ENCODE data around the gene GAPDHS. TPM values are rescaled to one million over a fixed set of nuclear protein-coding genes. Genes with fewer than 3 reads are reported as not detected.
A peak's percentile ranks its signal among the peaks of the same experiment; 100 is the strongest.

GAPDHS gene
- total and polyA plus RNA-seq, 2 of the 4 experiments (the other 2 are of a cell fraction) = not detected

DNA sequence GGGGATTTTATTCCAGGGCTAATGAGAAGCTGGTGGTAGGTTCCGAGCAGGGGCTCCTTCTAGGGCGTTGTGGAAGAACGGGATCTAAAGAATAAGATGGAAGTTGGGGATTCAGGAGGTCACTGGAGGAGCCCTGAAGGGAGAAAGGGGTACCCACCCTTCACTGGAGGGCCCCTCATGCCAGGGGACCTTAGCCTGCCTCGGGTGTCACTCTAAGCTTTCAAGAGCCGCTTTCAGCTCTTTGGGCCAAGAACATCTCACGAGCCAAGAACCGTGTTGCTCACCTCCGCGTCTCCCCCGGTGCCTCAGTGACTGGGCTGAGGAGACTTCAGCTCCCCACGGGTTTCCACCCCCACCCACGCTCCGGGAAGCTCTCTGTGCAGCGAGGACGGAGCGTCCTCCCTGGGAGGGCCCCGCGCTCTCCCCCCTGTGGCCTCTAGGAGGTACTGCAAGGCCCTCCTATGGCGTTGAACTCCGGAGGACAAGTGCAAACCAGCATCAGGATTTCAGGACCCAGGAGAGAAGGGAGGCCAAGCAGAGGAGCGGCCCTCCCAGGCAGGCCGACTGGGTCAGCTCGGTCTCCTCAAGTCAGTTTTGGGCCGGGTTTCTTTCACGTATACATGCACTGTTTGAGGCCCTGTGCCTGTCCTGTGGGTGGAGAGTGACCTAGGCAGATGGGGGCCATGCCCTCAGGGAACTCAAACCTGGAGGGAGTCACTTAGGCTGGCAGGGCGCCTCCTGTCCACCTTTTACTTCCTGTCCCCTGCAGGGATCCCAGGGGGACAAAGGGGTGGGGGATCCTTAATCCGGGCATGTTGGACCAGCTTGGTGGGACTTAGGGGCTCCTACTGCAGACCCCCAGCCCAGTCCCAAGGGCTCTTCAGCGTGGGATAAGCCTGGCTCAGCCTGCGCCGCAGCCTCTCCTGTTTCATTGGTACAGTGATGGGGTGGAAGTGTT is 37.9 kb upstream of the GAPDHS start:
- WGBS, 2 experiments (ENCODE audit: extremely low coverage in 2 of 2, insufficient read length in 1 of 2) = 15% methylated on average over 6 of the region's 30 CpGs; no CpG with 5 or more reads in 1 of the 2 experiments
- dilution Hi-C loops (cut with HindIII; ENCODE audit: low sequenced_read_pairs, unreplicated experiment) = no loop called here
- Histone ChIP-seq H2BK20ac (ENCODE audit: low read depth, low read length) (no peak overlapping the region), H4K8ac (ENCODE audit: low read depth in 2 of 2, low read length in 2 of 2) (no peak overlapping the region), H2BK15ac (ENCODE audit: low read depth, low read length) (no peak overlapping the region), H4K5ac (ENCODE audit: low read depth, low read length) (no peak overlapping the region), H3K14ac (replicated peaks; ENCODE audit: low read depth, low read length) (no peak overlapping the region), H3K9me3 (ENCODE audit: control insufficient read depth, insufficient read depth, low read length) (no peaks in the 10 kb centered on the region), H3K9ac (ENCODE audit: low read depth, low read length) (no peak overlapping the region), H3K27me3 (ENCODE audit: control insufficient read depth, insufficient read depth, low read length) (peaks cover 36% of the 10 kb centered on the region), H3K79me1 (ENCODE audit: low read depth in 1 of 2, low read length in 2 of 2) (no peaks in the 10 kb centered on the region), H3K4me1 (ENCODE audit: control insufficient read depth, insufficient read depth, low read length) (no peaks in the 10 kb centered on the region), H2AK5ac (ENCODE audit: low read depth, low read length) (no peak overlapping the region), H2BK5ac (ENCODE audit: low read depth, low read length, poor library complexity, severe bottlenecking) (no peak overlapping the region), H2BK120ac (ENCODE audit: low read depth, low read length) (no peak overlapping the region), H2AK9ac (replicated peaks; ENCODE audit: low read depth, low read length, poor library complexity) (no peak overlapping the region), H3K56ac (ENCODE audit: extremely low read depth, insufficient read depth, low read length) (no peak overlapping the region), H3K27ac (ENCODE audit: insufficient read depth, low read length) (no peak overlapping the region), H4K91ac (ENCODE audit: insufficient read depth, low read depth, low read length) (no peak overlapping the region), H3K9me1 (ENCODE audit: insufficient read depth, low read length) (no peaks in the 10 kb centered on the region), H3K18ac (ENCODE audit: low read depth, low read length) (no peak overlapping the region), H4K20me1 (ENCODE audit: insufficient read depth, low read length) (no peaks in the 10 kb centered on the region), H3K4ac (ENCODE audit: low read depth, low read length) (no peak overlapping the region), H3K4me3 (ENCODE audit: insufficient read depth, low read depth, low read length) (no peak overlapping the region), H3K36me3 (ENCODE audit: control insufficient read depth, insufficient read depth, low read length) (no peaks in the 10 kb centered on the region), H2AFZ (replicated peaks; ENCODE audit: low read length, poor library complexity) (peak overlapping the region; percentile 71), H3K4me2 (ENCODE audit: low read depth, low read length) (peak overlapping the region; percentile 33; the same call in 1 of the 2 replicates), H3K23ac (ENCODE audit: low read depth, low read length) (no peak overlapping the region)
- ATAC-seq (ENCODE audit: low read depth) (peak; percentile 100), DNase-seq (peak; percentile 55)
- no TSS peak for BruUV-seq (replicated peaks)
- peak; percentile 70 for TF ChIP-seq RAD21 (IDR thresholded peaks at IDR 0.05; ENCODE audit: low read length)
- TF ChIP-seq, protein P1, sequence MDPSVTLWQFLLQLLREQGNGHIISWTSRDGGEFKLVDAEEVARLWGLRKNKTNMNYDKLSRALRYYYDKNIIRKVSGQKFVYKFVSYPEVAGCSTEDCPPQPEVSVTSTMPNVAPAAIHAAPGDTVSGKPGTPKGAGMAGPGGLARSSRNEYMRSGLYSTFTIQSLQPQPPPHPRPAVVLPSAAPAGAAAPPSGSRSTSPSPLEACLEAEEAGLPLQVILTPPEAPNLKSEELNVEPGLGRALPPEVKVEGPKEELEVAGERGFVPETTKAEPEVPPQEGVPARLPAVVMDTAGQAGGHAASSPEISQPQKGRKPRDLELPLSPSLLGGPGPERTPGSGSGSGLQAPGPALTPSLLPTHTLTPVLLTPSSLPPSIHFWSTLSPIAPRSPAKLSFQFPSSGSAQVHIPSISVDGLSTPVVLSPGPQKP (IDR thresholded peaks at IDR 0.05; ENCODE audit: borderline replicate concordance, low read depth, low read length) = no peak
- TF ChIP-seq BHLHE40 (IDR thresholded peaks at IDR 0.05; ENCODE audit: low read depth, low read length) = no peak
- TF ChIP-seq MAFK (IDR thresholded peaks at IDR 0.05; ENCODE audit: low read depth, low read length) = no peak
- TF ChIP-seq SMC3 (IDR thresholded peaks at IDR 0.05; ENCODE audit: low read depth, low read length) = peak; percentile 85
- no peak for TF ChIP-seq POLR2A (IDR thresholded peaks at IDR 0.05; ENCODE audit: low read depth, low read length)
- peak; percentile 54; the same call in 1 of the 2 replicates for TF ChIP-seq MAZ (IDR thresholded peaks at IDR 0.05; ENCODE audit: borderline replicate concordance, low read depth, low read length)
- TF ChIP-seq, protein P2, sequence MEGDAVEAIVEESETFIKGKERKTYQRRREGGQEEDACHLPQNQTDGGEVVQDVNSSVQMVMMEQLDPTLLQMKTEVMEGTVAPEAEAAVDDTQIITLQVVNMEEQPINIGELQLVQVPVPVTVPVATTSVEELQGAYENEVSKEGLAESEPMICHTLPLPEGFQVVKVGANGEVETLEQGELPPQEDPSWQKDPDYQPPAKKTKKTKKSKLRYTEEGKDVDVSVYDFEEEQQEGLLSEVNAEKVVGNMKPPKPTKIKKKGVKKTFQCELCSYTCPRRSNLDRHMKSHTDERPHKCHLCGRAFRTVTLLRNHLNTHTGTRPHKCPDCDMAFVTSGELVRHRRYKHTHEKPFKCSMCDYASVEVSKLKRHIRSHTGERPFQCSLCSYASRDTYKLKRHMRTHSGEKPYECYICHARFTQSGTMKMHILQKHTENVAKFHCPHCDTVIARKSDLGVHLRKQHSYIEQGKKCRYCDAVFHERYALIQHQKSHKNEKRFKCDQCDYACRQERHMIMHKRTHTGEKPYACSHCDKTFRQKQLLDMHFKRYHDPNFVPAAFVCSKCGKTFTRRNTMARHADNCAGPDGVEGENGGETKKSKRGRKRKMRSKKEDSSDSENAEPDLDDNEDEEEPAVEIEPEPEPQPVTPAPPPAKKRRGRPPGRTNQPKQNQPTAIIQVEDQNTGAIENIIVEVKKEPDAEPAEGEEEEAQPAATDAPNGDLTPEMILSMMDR (conservative IDR thresholded peaks at IDR 0.05; ENCODE audit: low read depth, low read length) = peak; percentile 88
- CTCF ChIA-PET = interaction anchor here (0.5 to 1.4 kb wide), 13 partner anchors 9 to 148 kb away, joined by 3 to 14 read pairs (median 3); partner anchors contain the start of gene FFAR1
- in situ Hi-C loops (cut with MboI; ENCODE audit: low sequenced_read_pairs) = no loop called here
- POLR2A ChIA-PET (ENCODE audit: unreplicated experiment) = no interaction called here
- intact Hi-C loops (cut with micrococcal nuclease) = loop anchor here (1.0 kb wide), 2 partner anchors 143 to 226 kb away; no protein-coding TSS in a partner anchor
